ENCODE measurements around the gene RBFOX2. TPM values are rescaled to one million over a fixed set of nuclear protein-coding genes. Genes with fewer than 3 reads are reported as not detected.

Gene RBFOX2
- polyA plus RNA-seq, 1 of the 3 experiments (the other 2 are of a cell fraction): 115 TPM

- POLR2A ChIA-PET: interaction anchor here (0.7 kb wide), 1 partner anchor 27 kb away, joined by 3 read pairs; no protein-coding TSS in a partner anchor
- Histone ChIP-seq H3K27ac (ENCODE audit: low read depth in 2 of 2, low read length in 1 of 2) (no peak overlapping the region), H3K4me2 (no peak overlapping the region), H3K9ac (no peak overlapping the region), H3F3A (replicated peaks; ENCODE audit: insufficient read depth) (no peaks in the 10 kb centered on the region), H3K4me3 (ENCODE audit: low read depth in 2 of 2, low read length in 1 of 2) (no peak overlapping the region), H4K20me1 (ENCODE audit: insufficient read depth) (no peaks in the 10 kb centered on the region), H2AFZ (ENCODE audit: low read depth) (no peak overlapping the region), H3K9me2 (no peaks in the 10 kb centered on the region), H3K79me2 (ENCODE audit: insufficient read depth) (no peaks in the 10 kb centered on the region), H3K27me3 (ENCODE audit: insufficient read depth) (no peaks in the 10 kb centered on the region), H3K9me3 (no peaks in the 10 kb centered on the region), H3K4me1 (ENCODE audit: control insufficient read depth in 1 of 2, insufficient read depth in 2 of 2, low read depth in 1 of 2, low read length in 1 of 2) (peaks cover 8 to 26% of the 10 kb centered on the region in 2 experiments; a peak in 3 of 4 replicates), H3K36me3 (replicated peaks in 1 of 2; ENCODE audit: control insufficient read depth in 1 of 2, insufficient read depth in 2 of 2, low read length in 1 of 2) (no peaks in the 10 kb centered on the region)
- WGBS (ENCODE audit: low lambda C conversion rate): 84% methylated on average over 3 of the region's 3 CpGs
- CTCF ChIA-PET: interaction anchor here (9.2 kb wide), 1 partner anchor 28 kb away, joined by 87 read pairs; no protein-coding TSS in a partner anchor
- no peak for DNase-seq
- TF ChIP-seq RAD21 (IDR thresholded peaks at IDR 0.05; ENCODE audit: low read length) (no peak), TEAD4 (IDR thresholded peaks at IDR 0.05; ENCODE audit: borderline replicate concordance, insufficient read depth) (no peak), TCF12 (IDR thresholded peaks at IDR 0.05) (no peak), FOXJ3 (CRISPR knock-in tag; IDR thresholded peaks at IDR 0.05) (no peak), JUND (IDR thresholded peaks at IDR 0.05) (no peak), RCOR1 (IDR thresholded peaks at IDR 0.05; ENCODE audit: low read length) (no peak)
- TF ChIP-seq, protein P1, sequence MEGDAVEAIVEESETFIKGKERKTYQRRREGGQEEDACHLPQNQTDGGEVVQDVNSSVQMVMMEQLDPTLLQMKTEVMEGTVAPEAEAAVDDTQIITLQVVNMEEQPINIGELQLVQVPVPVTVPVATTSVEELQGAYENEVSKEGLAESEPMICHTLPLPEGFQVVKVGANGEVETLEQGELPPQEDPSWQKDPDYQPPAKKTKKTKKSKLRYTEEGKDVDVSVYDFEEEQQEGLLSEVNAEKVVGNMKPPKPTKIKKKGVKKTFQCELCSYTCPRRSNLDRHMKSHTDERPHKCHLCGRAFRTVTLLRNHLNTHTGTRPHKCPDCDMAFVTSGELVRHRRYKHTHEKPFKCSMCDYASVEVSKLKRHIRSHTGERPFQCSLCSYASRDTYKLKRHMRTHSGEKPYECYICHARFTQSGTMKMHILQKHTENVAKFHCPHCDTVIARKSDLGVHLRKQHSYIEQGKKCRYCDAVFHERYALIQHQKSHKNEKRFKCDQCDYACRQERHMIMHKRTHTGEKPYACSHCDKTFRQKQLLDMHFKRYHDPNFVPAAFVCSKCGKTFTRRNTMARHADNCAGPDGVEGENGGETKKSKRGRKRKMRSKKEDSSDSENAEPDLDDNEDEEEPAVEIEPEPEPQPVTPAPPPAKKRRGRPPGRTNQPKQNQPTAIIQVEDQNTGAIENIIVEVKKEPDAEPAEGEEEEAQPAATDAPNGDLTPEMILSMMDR (IDR thresholded peaks at IDR 0.05): no peak
- TF ChIP-seq, protein P2, sequence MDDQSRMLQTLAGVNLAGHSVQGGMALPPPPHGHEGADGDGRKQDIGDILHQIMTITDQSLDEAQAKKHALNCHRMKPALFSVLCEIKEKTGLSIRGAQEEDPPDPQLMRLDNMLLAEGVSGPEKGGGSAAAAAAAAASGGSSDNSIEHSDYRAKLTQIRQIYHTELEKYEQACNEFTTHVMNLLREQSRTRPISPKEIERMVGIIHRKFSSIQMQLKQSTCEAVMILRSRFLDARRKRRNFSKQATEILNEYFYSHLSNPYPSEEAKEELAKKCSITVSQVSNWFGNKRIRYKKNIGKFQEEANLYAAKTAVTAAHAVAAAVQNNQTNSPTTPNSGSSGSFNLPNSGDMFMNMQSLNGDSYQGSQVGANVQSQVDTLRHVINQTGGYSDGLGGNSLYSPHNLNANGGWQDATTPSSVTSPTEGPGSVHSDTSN (IDR thresholded peaks at IDR 0.05): no peak
- TF ChIP-seq, protein P3, sequence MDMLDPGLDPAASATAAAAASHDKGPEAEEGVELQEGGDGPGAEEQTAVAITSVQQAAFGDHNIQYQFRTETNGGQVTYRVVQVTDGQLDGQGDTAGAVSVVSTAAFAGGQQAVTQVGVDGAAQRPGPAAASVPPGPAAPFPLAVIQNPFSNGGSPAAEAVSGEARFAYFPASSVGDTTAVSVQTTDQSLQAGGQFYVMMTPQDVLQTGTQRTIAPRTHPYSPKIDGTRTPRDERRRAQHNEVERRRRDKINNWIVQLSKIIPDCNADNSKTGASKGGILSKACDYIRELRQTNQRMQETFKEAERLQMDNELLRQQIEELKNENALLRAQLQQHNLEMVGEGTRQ (IDR thresholded peaks at IDR 0.05; ENCODE audit: borderline replicate concordance, low read depth, low read length): no peak
These were observed 10.5 kb upstream of the RBFOX2 start for GRCh38 chr22:36039125-36039524.

GRCh38 chr22:36037102-36037758 is 8.6 kb upstream of the RBFOX2 start:
- CTCF ChIA-PET: interaction anchor here (0.8 to 9.2 kb wide), 5 partner anchors 12 to 196 kb away, joined by 3 to 87 read pairs (median 3); no protein-coding TSS in a partner anchor
- WGBS (ENCODE audit: low lambda C conversion rate): 82% methylated on average over 10 of the region's 10 CpGs
- POLR2A ChIA-PET: interaction anchor here (2.3 to 3.2 kb wide), 2 partner anchors 29 to 66 kb away, joined by 9 to 27 read pairs; no protein-coding TSS in a partner anchor
- H3K27ac ChIP-seq (ENCODE audit: low read depth in 2 of 2, low read length in 1 of 2): peak overlapping the region; percentile 37 to 98; a peak in 3 of 4 replicates
- H3K4me3 ChIP-seq (ENCODE audit: low read depth in 2 of 2, low read length in 1 of 2): no peak overlapping the region
- no peaks in the 10 kb centered on the region for H3K27me3 ChIP-seq (ENCODE audit: insufficient read depth)
- no peaks in the 10 kb centered on the region for H3K9me3 ChIP-seq
- no peaks in the 10 kb centered on the region for H3F3A ChIP-seq (replicated peaks; ENCODE audit: insufficient read depth)
- H3K36me3 ChIP-seq (replicated peaks in 1 of 2; ENCODE audit: control insufficient read depth in 1 of 2, insufficient read depth in 2 of 2, low read length in 1 of 2): no peaks in the 10 kb centered on the region
- no peaks in the 10 kb centered on the region for H3K9me2 ChIP-seq
- no peak overlapping the region for H3K4me2 ChIP-seq
- H3K4me1 ChIP-seq (ENCODE audit: control insufficient read depth in 1 of 2, insufficient read depth in 2 of 2, low read depth in 1 of 2, low read length in 1 of 2): peaks cover 8 to 26% of the 10 kb centered on the region in 2 experiments; a peak in 3 of 4 replicates
- no peaks in the 10 kb centered on the region for H3K79me2 ChIP-seq (ENCODE audit: insufficient read depth)
- no peak for DNase-seq
- H3K9ac ChIP-seq: no peak overlapping the region
- H2AFZ ChIP-seq (ENCODE audit: low read depth): no peak overlapping the region
- no peaks in the 10 kb centered on the region for H4K20me1 ChIP-seq (ENCODE audit: insufficient read depth)
- TF ChIP-seq, protein P1 (IDR thresholded peaks at IDR 0.05): no peak
- TF ChIP-seq NRF1 (IDR thresholded peaks at IDR 0.05; ENCODE audit: low read depth, low read length) (no peak), CHD2 (IDR thresholded peaks at IDR 0.05; ENCODE audit: low read length, partially characterized antibody) (no peak), FOXM1 (IDR thresholded peaks at IDR 0.05; ENCODE audit: low read depth) (no peak), SMC3 (IDR thresholded peaks at IDR 0.05; ENCODE audit: low read depth, low read length) (no peak), YY1 (IDR thresholded peaks at IDR 0.05; ENCODE audit: low read depth) (no peak), TAF1 (IDR thresholded peaks at IDR 0.05; ENCODE audit: borderline replicate concordance, low read depth, low read length) (no peak), RCOR1 (IDR thresholded peaks at IDR 0.05; ENCODE audit: low read length) (no peak), ZBTB33 (IDR thresholded peaks at IDR 0.05; ENCODE audit: borderline replicate concordance, low read depth) (no peak), NFIC (IDR thresholded peaks at IDR 0.05; ENCODE audit: borderline replicate concordance) (no peak), FOXJ3 (CRISPR knock-in tag; IDR thresholded peaks at IDR 0.05) (no peak)
- TF ChIP-seq, protein P2 (IDR thresholded peaks at IDR 0.05): no peak
